Measurements from ENCODE around the gene GSTO2.

The GSTO2 gene

GRCh38 chr10:104334965-104335650, 66.1 kb downstream of the GSTO2 start:
- intact Hi-C loops (cut with DNase I) = no loop called here
- DNase-seq = peak in 1 of 10 donors; percentile 26

DNA sequence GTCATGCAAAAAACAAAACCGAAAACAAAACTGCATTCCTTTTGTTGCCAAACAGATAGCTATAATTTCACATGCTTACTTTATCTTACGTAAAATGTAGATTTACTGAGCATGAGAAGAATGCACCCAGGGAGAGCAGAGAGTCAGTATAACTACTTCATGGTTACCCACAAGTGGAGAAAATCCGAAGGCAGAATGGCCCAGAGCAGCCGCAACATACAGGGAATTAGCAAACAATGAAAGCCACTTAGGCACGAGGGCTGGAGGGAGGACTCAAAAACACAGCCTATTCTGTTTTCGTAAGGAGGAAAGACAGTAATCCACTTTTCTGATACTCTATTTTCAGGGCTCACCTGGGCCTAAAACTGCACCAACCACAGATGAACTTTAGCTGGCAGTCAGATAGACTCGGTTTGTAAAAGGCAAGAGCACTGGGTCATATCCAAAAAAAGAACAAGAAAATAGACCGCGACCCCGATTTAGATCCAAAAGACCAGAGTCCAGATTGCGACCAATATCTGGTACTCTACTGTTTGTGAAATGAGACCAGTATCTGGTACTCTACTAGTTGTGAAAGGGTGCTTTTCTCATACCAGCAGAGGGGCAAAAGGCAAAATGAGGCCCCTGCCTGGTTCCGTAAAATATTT, 68.0 kb downstream of the GSTO2 start:
- DNase-seq = peak in 1 of 10 donors; percentile 54
- intact Hi-C loops (cut with DNase I) = no loop called here

DNA sequence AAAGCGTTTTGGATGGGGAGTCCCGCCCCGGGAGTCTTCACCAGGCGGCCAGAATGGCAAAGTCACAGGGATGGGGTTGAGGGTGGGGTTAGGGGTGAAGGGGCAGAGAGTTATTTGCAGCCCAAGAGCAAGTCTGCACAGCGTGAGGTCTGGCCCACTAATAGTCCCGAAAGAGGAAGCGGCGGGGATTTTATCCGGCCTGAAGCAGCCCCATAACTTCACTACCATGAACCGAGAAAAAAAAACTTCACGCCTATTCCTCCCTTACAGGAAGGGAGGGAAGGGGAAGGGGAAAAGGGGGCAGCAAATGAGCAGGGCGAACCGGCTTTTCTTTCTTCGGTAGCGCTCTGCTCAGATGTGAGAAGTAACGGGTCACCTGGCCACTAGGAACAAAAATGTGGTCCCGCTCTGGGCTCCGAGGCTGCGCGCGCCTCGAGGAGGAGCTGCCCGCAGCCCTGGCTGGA, 68.6 kb downstream of the GSTO2 start:
- no peak for DNase-seq
- intact Hi-C loops (cut with DNase I) = no loop called here

DNA sequence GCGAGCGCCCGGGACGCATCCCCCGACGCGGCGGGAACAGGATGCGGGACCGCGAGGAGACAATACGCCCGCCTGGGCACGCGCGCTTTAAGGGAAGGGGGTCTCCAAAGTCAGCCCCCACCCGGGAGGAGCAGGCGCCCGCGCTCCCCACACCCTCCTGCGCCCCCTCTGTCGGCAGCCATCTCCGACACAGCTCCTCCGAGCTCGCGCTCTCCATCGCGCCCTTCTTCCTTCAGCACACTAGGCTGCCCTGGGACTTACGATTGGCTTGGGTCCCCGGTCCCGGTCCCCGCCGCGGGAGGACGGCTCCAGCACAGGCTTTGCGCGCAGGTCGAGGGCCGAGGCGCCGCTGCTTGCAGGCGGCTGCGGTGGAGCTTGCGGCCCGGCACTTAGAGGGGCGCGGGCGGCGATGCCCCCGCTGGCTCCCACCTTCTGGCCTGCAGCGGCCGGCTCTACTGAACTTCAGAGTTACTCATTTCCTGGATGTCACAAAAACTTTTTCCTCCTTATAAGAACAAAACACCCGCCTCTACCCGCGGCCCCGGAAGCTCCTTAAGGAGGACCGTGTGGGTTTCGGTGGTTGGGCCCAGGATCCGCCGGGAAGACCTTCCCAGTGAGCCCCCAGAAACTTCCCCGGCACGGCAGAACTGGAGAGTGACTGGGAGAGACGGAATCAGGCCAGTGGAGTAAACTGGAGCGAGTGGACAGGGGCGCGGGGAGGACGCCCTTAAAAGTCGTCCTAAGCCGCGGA, 69.2 kb downstream of the GSTO2 start, which contains the start of gene ITPRIP:
Gene ITPRIP (minus strand): TSS at position 481 of the 751 bp plus-strand sequence. CDS start 22,414 bp downstream, outside the sequence.
- intact Hi-C loops (cut with DNase I) = loop anchor here (2.0 kb wide), 1 partner anchor 47 kb away; no protein-coding TSS in a partner anchor
- DNase-seq = peak in 7 of 10 donors; percentile 47 to 90 (median 64)

DNA sequence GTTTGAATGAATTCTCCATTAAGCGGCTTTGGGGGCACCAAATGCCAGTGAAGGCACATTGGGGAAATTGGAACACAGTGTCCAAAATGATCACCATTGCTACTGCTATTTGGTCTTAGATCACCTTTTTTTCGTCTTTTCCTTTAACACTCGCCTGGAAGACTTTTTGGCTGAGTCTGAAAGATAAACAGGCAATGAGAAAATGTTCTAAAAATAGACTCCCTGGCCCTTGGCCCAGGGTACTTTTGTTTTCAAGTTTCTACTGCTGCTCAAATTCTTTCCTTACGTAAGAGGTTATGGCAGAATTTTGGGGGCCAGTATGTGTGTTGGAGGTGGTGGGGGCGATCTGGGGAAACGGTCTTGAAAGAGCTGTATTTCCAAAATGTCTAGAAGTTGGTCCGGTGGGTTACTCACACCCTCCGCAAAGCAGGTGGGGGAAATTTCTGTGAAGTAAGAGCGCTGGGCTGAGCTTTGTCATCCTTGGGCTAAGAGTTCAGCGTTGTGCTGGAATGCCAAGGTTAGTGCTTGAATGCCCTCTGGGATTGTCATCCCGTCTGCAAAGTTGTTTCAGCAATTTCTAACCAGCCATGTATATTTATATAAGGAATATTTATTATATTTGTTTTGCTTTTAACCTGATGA, 70.6 kb downstream of the GSTO2 start:
- DNase-seq = no peak
- intact Hi-C loops (cut with DNase I) = loop anchor here (2.0 kb wide), 1 partner anchor 49 kb away; no protein-coding TSS in a partner anchor

- no peak for DNase-seq
- intact Hi-C loops (cut with DNase I) = no loop called here
Measured at GRCh38 chr10:104340111-104340526, 71.1 kb downstream of the GSTO2 start.

- intact Hi-C loops (cut with DNase I) = no loop called here
Measured at GRCh38 chr10:104340641-104341040, 71.7 kb downstream of the GSTO2 start.

DNA sequence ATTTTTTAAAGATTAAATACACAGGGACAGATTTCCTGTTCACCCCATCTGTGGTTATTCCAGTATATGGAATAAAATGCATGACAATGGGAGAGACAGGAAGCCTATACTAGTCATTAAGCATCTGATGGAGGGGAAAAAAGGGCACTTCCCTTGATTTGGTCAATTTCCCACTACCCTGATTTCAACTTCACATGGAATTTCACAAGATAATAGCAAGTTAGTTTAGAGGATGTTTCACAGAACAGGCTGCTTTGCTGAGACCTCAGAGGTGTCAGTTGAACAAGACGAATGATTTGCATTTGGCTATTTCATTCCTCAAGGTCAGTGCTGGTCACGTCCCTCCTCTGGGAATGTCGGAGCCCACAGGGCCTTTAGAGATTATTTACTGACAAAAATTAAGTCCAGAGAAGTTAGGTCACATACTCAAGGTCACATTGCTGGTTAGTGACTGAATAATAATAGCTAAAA, 74.0 kb downstream of the GSTO2 start:
- DNase-seq = no peak
- intact Hi-C loops (cut with DNase I) = no loop called here

More at GRCh38 chr10:104340641-104341040, 71.7 kb downstream of the GSTO2 start:
- no peak for DNase-seq

GRCh38 chr10:104344219-104344618, 75.2 kb downstream of the GSTO2 start:
- no peak for DNase-seq
- intact Hi-C loops (cut with DNase I) = no loop called here

GRCh38 chr10:104345515-104345914, 76.5 kb downstream of the GSTO2 start:
- intact Hi-C loops (cut with DNase I) = no loop called here
- DNase-seq = no peak

DNA sequence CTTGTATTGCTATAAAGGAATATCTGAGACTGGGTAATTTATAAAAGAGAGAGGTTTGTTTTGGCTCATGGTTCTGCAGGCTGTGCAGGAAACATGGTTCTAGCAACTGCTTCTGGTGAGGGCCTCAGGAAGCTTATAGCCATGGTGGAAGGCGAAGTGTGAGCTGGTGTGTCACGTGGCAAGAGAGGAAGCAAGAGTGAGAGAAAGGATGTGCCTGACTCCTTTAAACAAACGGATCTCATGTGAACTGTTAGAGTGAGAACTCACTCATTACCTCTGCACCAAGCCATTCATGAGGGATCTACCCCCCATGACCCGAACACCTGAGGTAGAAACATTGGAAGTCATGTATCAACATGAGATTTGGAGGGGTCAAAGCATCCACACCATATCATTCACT, 77.0 kb downstream of the GSTO2 start:
- no peak for DNase-seq
- intact Hi-C loops (cut with DNase I) = no loop called here

DNA sequence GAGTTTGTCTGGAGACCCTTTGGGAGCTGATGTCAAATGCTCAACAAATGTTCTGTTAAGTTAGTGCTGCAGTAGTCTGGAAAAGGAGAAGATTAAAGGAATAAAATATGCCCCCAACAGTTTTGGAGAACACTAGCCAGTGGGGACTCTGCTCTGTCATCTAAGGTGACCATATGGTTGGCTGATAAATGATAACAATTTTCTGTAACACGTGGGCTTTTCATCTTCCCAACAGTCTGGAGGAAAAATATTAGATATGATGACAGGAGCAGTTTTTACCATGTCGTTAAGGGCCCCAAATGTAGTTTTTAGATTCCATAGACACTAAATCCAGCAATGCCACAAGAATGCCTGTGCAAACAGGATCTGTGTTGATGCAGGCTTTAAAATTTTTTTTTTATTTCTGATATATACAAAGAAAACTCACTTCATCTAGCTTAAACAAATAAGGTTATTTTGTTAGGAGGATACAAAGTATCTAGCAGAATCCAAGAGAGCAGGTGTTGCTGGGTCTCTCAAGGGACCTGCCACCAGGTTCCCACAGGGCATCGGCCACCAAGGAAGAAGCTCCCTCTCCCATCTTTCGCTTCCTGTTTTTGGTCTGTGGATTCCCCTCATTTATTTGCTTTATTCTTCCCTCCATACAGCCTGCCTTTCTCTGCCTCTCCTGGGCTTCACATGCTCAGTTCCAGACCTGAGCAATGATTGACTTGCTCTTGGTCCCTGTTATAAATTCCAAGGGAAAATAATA, 78.5 kb downstream of the GSTO2 start:
- intact Hi-C loops (cut with DNase I) = no loop called here

GRCh38 chr10:104348601-104349000, 79.6 kb downstream of the GSTO2 start:
- intact Hi-C loops (cut with DNase I) = no loop called here

More for the DNA sequence above, 78.5 kb downstream of the GSTO2 start:
- no peak for DNase-seq

GRCh38 chr10:104349623-104350126, 80.7 kb downstream of the GSTO2 start:
- DNase-seq = no peak
- intact Hi-C loops (cut with DNase I) = loop anchor here (1.0 kb wide), 2 partner anchors 44 to 58 kb away; no protein-coding TSS in a partner anchor

More at GRCh38 chr10:104348601-104349000, 79.6 kb downstream of the GSTO2 start:
- DNase-seq = no peak

DNA sequence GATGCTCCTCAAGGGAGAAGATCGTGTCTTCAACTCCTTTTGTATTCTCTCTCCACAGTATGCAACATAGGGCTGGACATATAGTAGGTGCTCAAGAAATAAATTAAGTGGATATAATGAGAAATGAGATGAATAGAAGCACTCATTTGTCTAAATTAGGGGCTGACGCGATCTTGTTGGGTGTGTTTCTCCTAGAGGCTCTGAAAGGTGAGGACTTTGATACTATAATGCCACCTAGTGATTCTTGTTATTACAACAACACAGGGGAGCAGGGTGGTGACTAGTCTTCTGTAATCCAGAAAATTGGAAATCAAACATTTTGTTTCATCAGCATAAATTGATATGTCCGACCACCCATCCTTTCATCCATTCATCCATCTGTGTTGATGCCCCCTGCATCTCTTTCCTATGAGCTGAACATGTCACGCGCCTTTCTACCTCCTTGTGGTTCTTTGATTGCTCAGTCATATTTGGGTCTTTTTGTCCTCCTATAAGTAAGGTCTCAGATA, 81.2 kb downstream of the GSTO2 start:
- DNase-seq = no peak
- intact Hi-C loops (cut with DNase I) = loop anchor here (1.0 kb wide), 2 partner anchors 45 to 59 kb away; no protein-coding TSS in a partner anchor

GRCh38 chr10:104351061-104351702, 82.2 kb downstream of the GSTO2 start:
- intact Hi-C loops (cut with DNase I) = no loop called here
- DNase-seq = no peak

DNA sequence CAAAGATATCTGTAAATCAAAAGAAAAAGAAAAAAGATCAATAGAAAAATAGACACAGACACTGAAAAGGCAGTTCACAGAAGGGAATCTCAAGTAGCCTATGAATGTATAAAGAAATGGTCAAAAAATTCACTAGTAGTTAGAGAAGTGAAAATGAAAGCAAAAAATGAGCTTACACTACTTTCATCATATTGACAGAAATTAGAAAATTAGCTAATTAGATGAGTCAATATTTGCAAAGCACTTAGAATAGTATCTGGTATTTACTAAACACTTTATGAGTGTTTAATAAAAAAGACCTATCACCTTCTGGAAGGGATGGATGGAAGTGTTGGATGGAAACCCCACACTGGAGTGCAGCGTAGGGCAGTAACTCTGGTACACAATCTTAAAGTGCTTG, 82.9 kb downstream of the GSTO2 start:
- no peak for DNase-seq
- intact Hi-C loops (cut with DNase I) = no loop called here

GRCh38 chr10:104353325-104354048, 84.5 kb downstream of the GSTO2 start, which contains the start of gene CFAP58:
CFAP58 (plus strand) TSS chr10:104353833; CDS start chr10:104353898, 65 bp downstream.
- intact Hi-C loops (cut with DNase I) = no loop called here
- DNase-seq = peak; percentile 72 to 98 (median 87)
